Smooth muscle cell (in vitro differentiated cells): Measurements from ENCODE around the gene RHEX. TPM values are rescaled to one million over a fixed set of nuclear protein-coding genes. Genes with fewer than 3 reads are reported as not detected.
"Not testable (repeated sequence)": the region's sequence is repeated elsewhere in the genome, so short reads cannot be mapped to it uniquely, and the experiment has no call there.

Experiments
- DNase-seq: peaks from one replicate; lab custom pipeline; 2025; ENCODE audit not compliant: unreplicated experiment; lab: John Stamatoyannopoulos, UW
- H2AFZ ChIP-seq: fragments of 200-600 bp; sonication (generic); 2 replicates; pipeline ENCODE4 v1.6.0; 2016; ENCODE audit warnings: antibody characterized with exemption, low read depth, mild to moderate bottlenecking
- H3F3A ChIP-seq: fragments of 200-600 bp; sonication (generic); 2 replicates; pipeline ENCODE4 v1.6.0; 2017; ENCODE audit warnings: antibody characterized with exemption, low read depth
- H3K27ac ChIP-seq: fragments of 200-600 bp; sonication (generic); 2 replicates; pipeline ENCODE4 v1.5.1; 2016; ENCODE audit warnings: low read depth, mild to moderate bottlenecking
- H3K27me3 ChIP-seq: fragments of 200-600 bp; sonication (generic); 2 replicates; pipeline ENCODE4 v1.6.1; 2016; ENCODE audit warnings: low read depth, mild to moderate bottlenecking
- H3K36me3 ChIP-seq: fragments of 200-600 bp; sonication (generic); 2 replicates; pipeline ENCODE4 v1.5.1; 2016; ENCODE audit warnings: low read depth
- H3K4me1 ChIP-seq: fragments of 200-600 bp; sonication (generic); 2 replicates; pipeline ENCODE4 v1.5.1; 2016; ENCODE audit warnings: low read depth
- H3K4me2 ChIP-seq: fragments of 200-600 bp; sonication (generic); 2 replicates; pipeline ENCODE4 v1.6.0; 2016; ENCODE audit warnings: mild to moderate bottlenecking
- H3K4me3 ChIP-seq: fragments of 200-600 bp; sonication (generic); 2 replicates; pipeline ENCODE4 v1.5.1; 2016; ENCODE audit warnings: mild to moderate bottlenecking
- H3K79me2 ChIP-seq: fragments of 200-600 bp; sonication (generic); 2 replicates; pipeline ENCODE4 v1.6.0; 2016; ENCODE audit warnings: low read depth, mild to moderate bottlenecking
- H3K9ac ChIP-seq: fragments of 200-600 bp; sonication (generic); 2 replicates; pipeline ENCODE4 v1.6.0; 2016; ENCODE audit warnings: low read depth
- H3K9me3 ChIP-seq: fragments of 200-600 bp; sonication (generic); replicated peaks from 2 replicates; pipeline ENCODE4 v1.5.1; 2016; ENCODE audit warnings: low read depth
- H4K20me1 ChIP-seq: fragments of 200-600 bp; sonication (generic); 2 replicates; pipeline ENCODE4 v1.6.0; 2016; ENCODE audit warnings: low read depth
- WGBS: methylation state at CpG from one replicate; pipeline ENCODE4 v1.1.7; 2016; ENCODE audit warnings: low lambda C conversion rate; 5-methylcytosine and 5-hydroxymethylcytosine counted together
- polyA plus RNA-seq: library from polyadenylated mRNA; unstranded; fragments of >200 nt; fragmentation: Nextera tagmentation; extraction: Ambion mirVana; gene quantifications from 2 replicates; pipeline ENCODE4 v1.2.1, GENCODE V29; 2016
- total RNA-seq: library from RNA; depleted of rRNA; stranded (reverse); fragments of >200 nt; gene quantifications from 2 replicates; pipeline ENCODE4 v1.2.3, GENCODE V29; 2014
- TF ChIP-seq, protein P1 (sequence below): fragments of 200-600 bp; sonication (generic); IDR thresholded peaks from 2 replicates; pipeline ENCODE4 v1.5.1; 2017; ENCODE audit warnings: borderline replicate concordance, mild to moderate bottlenecking, antibody characterized with exemption; ENCODE audit not compliant: insufficient read depth, poor library complexity, severe bottlenecking

The RHEX gene
- total and polyA plus RNA-seq, 2 experiments from 2014 or later: not detected

DNA sequence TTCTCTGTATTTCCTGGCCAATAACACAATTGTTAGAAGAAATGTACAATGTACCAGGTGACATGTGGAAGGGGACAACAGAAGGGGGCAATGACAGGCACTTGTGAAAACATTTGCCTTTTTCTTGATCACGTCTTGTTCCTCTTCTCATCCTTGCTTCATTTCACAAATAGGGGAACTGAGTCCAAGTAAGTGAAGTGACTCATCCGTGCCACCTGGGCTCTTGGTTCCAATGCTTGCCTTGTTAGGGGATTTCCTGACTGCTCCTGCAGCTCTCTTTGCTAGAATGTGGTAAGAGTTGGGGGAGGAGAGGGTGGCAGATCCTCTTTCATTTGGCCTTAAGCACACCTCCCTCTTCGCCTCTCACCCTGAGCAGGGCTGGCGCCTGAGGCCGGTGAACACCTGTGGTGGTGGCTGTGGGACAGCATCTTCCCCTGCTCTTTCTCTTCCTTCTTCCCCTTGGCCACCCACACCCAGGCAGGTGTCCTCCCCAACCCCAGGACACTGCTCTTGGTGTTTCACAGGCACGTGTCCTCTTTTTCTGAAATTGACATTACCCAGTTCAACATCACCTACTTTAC, 2.2 kb upstream of the RHEX start:
- no peak overlapping the region for H2AFZ ChIP-seq
- no peaks in the 10 kb centered on the region for H3K27me3 ChIP-seq
- TF ChIP-seq, protein P1, sequence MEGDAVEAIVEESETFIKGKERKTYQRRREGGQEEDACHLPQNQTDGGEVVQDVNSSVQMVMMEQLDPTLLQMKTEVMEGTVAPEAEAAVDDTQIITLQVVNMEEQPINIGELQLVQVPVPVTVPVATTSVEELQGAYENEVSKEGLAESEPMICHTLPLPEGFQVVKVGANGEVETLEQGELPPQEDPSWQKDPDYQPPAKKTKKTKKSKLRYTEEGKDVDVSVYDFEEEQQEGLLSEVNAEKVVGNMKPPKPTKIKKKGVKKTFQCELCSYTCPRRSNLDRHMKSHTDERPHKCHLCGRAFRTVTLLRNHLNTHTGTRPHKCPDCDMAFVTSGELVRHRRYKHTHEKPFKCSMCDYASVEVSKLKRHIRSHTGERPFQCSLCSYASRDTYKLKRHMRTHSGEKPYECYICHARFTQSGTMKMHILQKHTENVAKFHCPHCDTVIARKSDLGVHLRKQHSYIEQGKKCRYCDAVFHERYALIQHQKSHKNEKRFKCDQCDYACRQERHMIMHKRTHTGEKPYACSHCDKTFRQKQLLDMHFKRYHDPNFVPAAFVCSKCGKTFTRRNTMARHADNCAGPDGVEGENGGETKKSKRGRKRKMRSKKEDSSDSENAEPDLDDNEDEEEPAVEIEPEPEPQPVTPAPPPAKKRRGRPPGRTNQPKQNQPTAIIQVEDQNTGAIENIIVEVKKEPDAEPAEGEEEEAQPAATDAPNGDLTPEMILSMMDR: no peak
- no peaks in the 10 kb centered on the region for H3F3A ChIP-seq
- no peak overlapping the region for H3K4me2 ChIP-seq
- H3K79me2 ChIP-seq: no peaks in the 10 kb centered on the region
- H3K4me1 ChIP-seq: no peaks in the 10 kb centered on the region
- H3K9me3 ChIP-seq: no peaks in the 10 kb centered on the region
- 89% methylated on average over 6 of the region's 6 CpGs for WGBS
- H4K20me1 ChIP-seq: no peaks in the 10 kb centered on the region
- no peak overlapping the region for H3K9ac ChIP-seq
- no peaks in the 10 kb centered on the region for H3K36me3 ChIP-seq
- no peak overlapping the region for H3K4me3 ChIP-seq
- no peak for DNase-seq
- no peak overlapping the region for H3K27ac ChIP-seq

DNA sequence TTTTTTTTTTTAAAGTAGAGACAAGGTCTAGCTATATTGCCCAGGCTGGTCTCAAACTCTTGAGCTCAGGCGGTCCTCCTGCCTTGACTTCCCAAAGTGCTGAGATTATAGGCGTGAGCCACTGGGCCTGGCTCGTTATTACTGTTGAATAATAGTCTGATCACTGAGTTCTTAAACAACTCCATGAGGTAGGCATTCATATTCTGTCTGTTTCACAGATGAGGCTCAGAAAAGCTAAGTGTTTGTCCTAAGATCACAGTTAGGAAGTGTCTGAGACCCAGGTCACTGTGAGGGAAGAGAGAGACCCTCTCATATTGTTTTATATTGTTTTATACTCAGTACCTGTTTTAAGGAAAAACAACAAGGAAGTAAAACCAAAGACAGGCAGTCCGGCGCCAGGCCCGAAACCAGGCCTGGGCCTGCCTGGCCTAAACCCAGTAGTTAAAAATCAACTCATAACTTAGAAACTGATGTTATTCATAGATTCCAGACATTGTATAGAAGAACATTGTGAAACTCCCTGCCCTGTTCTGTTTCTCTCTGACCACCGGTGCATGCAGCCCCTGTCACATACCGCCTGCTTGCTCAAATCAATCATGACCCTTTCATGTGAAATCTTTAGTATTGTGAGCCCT, 625 bp upstream of the RHEX start:
- not testable (repeated sequence) for H3K4me1 ChIP-seq, H3K4me3 ChIP-seq, H3K27ac ChIP-seq, H3K79me2 ChIP-seq, H3K4me2 ChIP-seq, H4K20me1 ChIP-seq, H3K27me3 ChIP-seq, H3K9ac ChIP-seq, DNase-seq, H2AFZ ChIP-seq, H3K36me3 ChIP-seq, H3K9me3 ChIP-seq, H3F3A ChIP-seq
- WGBS: 94% methylated on average over 6 of the region's 8 CpGs

DNA sequence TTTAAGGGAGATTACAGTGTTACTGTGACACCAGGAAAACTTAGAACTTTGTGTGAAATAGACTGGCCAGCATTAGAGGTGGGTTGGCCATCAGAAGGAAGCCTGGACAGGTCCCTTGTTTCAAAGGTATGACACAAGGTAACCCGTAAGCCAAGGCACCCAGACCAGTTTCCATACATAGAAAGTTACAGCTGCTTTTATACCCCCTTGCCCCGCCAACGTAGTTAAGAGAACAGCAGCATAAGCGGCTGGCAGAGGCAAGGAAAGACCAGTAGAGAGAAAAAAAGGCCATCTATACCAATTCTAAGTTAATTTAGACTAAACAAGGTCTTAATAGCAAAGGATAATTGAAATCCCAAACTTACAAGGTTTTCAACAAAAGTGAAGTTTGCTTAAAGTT, 643 bp downstream of the RHEX start:
- H3K36me3 ChIP-seq, H3K9ac ChIP-seq, H3K27ac ChIP-seq, H2AFZ ChIP-seq, H3K4me1 ChIP-seq, H3K79me2 ChIP-seq, H3K4me2 ChIP-seq, H4K20me1 ChIP-seq, H3K27me3 ChIP-seq, DNase-seq, H3K9me3 ChIP-seq, H3F3A ChIP-seq, H3K4me3 ChIP-seq: not testable (repeated sequence)
- WGBS: 92% methylated on average over 4 of the region's 4 CpGs

DNA sequence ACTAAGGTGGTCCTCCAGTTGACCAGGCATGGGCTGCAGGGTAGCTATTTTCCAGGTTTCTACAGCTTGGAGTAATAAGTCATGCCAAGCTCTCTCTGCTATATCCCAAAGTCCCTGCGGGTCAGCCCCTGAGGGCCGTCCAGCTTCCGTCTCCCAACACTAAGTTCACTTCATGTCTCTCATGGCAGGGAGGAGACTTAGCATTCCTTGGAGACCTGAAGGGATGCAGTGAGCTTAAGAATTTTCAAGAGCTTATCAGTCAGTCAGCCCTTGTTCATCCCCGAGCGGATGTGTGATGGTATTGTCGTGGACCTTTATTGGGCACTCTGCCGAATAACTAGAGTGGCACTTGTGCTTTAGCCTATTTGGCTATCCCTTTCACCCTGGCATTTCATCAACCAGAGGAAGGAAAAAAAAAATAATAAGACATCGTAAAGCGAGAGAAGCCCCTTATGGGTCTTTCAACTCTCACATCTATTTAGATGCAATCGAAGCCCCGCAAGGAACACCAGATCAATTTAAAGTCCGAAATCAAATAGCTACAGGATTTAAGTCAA, 2.2 kb downstream of the RHEX start:
- H3K27ac ChIP-seq, H3K4me1 ChIP-seq, H3K79me2 ChIP-seq, H2AFZ ChIP-seq, H3K9me3 ChIP-seq, H3K4me3 ChIP-seq, DNase-seq, H3F3A ChIP-seq, H4K20me1 ChIP-seq, H3K27me3 ChIP-seq, H3K36me3 ChIP-seq, H3K4me2 ChIP-seq, H3K9ac ChIP-seq: not testable (repeated sequence)
- 95% methylated on average over 12 of the region's 12 CpGs for WGBS

DNA sequence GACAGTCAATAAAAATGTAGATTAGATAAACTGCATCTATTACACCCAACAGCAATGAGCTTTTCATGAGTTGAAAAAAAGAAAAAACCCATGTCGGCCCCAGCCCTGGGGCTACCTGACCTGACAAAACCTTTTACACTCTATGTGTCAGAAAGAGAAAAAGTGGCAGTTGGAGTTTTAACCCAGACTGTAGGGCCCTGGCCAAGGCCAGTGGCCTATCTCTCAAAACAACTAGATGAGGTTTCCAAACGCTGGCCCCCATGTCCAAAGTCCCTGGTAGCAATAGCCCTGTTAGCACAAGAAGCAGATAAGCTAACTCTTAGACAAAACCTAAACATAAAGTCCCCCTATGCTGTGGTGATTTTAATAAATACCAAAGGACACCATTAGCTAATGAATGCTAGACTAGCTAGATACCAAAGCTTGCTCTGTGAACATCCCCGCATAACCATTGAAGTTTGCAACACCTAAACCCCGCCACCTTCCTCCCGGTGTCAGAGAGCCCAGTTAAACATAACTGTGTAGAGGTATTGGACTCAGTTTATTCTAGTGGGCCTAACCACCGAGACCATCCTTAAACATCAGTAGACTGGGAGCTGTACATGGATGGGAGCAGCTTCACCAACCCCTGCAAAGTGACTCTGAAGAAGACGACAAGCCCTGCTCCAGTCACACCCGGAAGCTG, 2.8 kb downstream of the RHEX start:
- not testable (repeated sequence) for H4K20me1 ChIP-seq, H3K9ac ChIP-seq, H3K79me2 ChIP-seq, H3K27me3 ChIP-seq, H3K4me3 ChIP-seq, H3K4me2 ChIP-seq, H3F3A ChIP-seq, H3K36me3 ChIP-seq, H2AFZ ChIP-seq, H3K27ac ChIP-seq, H3K4me1 ChIP-seq, DNase-seq, H3K9me3 ChIP-seq
- 93% methylated on average over 8 of the region's 8 CpGs for WGBS

DNA sequence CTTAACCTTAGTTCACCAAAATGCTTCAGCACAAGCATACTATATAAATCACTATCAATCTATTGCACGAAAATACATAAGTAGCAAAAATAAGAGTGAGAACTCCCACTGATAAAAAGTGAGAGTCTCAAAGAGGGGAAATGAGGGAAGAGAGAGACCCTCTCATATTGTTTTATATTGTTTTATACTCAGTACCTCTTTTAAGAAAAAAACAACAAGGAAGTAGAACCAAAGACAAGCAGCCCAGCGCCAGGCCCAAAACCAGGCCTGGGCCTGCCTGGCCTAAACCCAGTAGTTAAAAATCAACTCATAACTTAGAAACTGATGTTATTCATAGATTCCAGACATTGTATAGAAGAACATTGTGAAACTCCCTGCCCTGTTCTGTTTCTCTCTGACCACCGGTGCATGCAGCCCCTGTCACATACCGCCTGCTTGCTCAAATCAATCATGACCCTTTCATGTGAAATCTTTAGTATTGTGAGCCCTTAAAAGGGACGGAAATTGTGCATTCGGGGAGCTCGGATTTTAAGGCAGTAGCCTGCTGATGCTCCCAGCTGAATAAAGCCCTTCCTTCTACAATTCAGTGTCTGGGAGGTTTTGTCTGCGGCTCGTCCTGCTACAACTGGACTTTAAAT, 5.4 kb downstream of the RHEX start:
- not testable (repeated sequence) for H3K9ac ChIP-seq, H3F3A ChIP-seq, H3K27ac ChIP-seq, DNase-seq, H4K20me1 ChIP-seq, H3K4me2 ChIP-seq, H3K4me1 ChIP-seq, H3K79me2 ChIP-seq, H3K27me3 ChIP-seq, H3K9me3 ChIP-seq, H3K36me3 ChIP-seq, H2AFZ ChIP-seq, H3K4me3 ChIP-seq
- WGBS: 92% methylated on average over 7 of the region's 9 CpGs
